K562 (cell line): ENCODE data around the gene ZNF275. TPM values are rescaled to one million over a fixed set of nuclear protein-coding genes. Genes with fewer than 3 reads are reported as not detected.

ENCODE experiments used
- ATAC-seq: fragments of 200-7000 bp; cut with Tn5 transposase; 3 replicates; pipeline ENCODE4 v1.9.1; 2020; ENCODE audit warnings: moderate library complexity
- BruUV-seq: library from RNA; stranded (reverse); fragments of 400-500 nt; replicated peaks from 2 replicates; lab custom pipeline; 2021; lab: Mats Ljungman, UMichigan
- CTCF ChIA-PET: fragments of 300-600 bp; formaldehyde crosslinking; extraction: SDS; loops from one replicate; lab custom pipeline; 2021; ENCODE audit warnings: low intra/inter-chr PET ratio; lab: Yijun Ruan, JAX
- POLR2A ChIA-PET: fragments of 300-600, 350-650 bp; sonication (Branson Sonifier 250); formaldehyde crosslinking; extraction: SDS; loops from one replicate; lab custom pipeline; 2021; ENCODE audit warnings: antibody characterized with exemption, inconsistent platforms; lab: Yijun Ruan, JAX
- DNase-seq, 4 experiments: peaks; one replicate each; pipeline versions ENCODE4 v3.0.0 to v3.0.0-alpha.2; 2011 to 2018; ENCODE audit warnings: low spot score in 3 of 4, mixed read lengths in 3 of 4; ENCODE audit errors: extremely low read depth in 1 of 4
- FAIRE-seq: peaks from 2 replicates; lab custom pipeline; 2011; peaks lifted over from hg19 to GRCh38; lab: Jason Lieb, UNC
- H2AFZ ChIP-seq: 2 replicates; pipeline ENCODE4 v1.6.0; 2011; ENCODE audit warnings: low read depth, low read length, control low read depth, inconsistent platforms
- H3K27ac ChIP-seq: fragments of 200-600 bp; 3 replicates; pipeline ENCODE4 v1.8.0; 2011; ENCODE audit warnings: low read depth, mild to moderate bottlenecking, control low read depth, inconsistent platforms, low read length, moderate library complexity, mixed read lengths; ENCODE audit errors: extremely low read depth
- H3K27me3 ChIP-seq, 2 experiments: fragments of 300-600 bp in 1 of 2; 2 replicates in 1 of 2; 3 replicates in 1 of 2; pipeline versions ENCODE4 v1.6.0 to v1.8.0; 2011; ENCODE audit warnings: inconsistent platforms in 2 of 2, low read length in 2 of 2, mild to moderate bottlenecking in 1 of 2, mixed read lengths in 1 of 2, moderate library complexity in 1 of 2; ENCODE audit not compliant: control insufficient read depth in 2 of 2, insufficient read depth in 2 of 2
- H3K36me3 ChIP-seq: fragments of 300-600 bp; 3 replicates; pipeline ENCODE4 v1.8.0; 2011; ENCODE audit warnings: mild to moderate bottlenecking, low read length, inconsistent platforms; ENCODE audit not compliant: control insufficient read depth, insufficient read depth
- H3K4me1 ChIP-seq, 2 experiments: fragments of 200-600 bp in 1 of 2; replicated peaks in 1 of 2; 2 replicates in 1 of 2; 3 replicates in 1 of 2; pipeline versions ENCODE4 v1.5.1 to v1.8.0; 2011; ENCODE audit warnings: inconsistent platforms in 2 of 2, low read length in 2 of 2, mild to moderate bottlenecking in 1 of 2, mixed read lengths in 1 of 2, moderate library complexity in 1 of 2; ENCODE audit not compliant: control insufficient read depth in 2 of 2, insufficient read depth in 2 of 2
- H3K4me2 ChIP-seq: 2 replicates; pipeline ENCODE4 v1.6.1; 2011; ENCODE audit warnings: low read length, control low read depth, inconsistent platforms, mixed read lengths; ENCODE audit not compliant: insufficient read depth
- H3K4me3 ChIP-seq: fragments of 200-600 bp; sonication (generic), shearing (Covaris generic); 2 replicates; pipeline ENCODE4 v1.5.1; 2016; ENCODE audit warnings: control low read depth, inconsistent platforms
- H3K79me2 ChIP-seq: fragments of 200-600 bp; 3 replicates; pipeline ENCODE4 v1.8.0; 2011; ENCODE audit warnings: low read length, inconsistent platforms; ENCODE audit not compliant: control insufficient read depth, insufficient read depth
- H3K9ac ChIP-seq, 2 experiments: 2 replicates each; pipeline versions ENCODE4 v1.6.0 to v1.6.1; 2011; ENCODE audit warnings: low read depth in 2 of 2, low read length in 2 of 2, control low read depth in 1 of 2, inconsistent platforms in 1 of 2, mild to moderate bottlenecking in 1 of 2, mixed read lengths in 1 of 2; ENCODE audit not compliant: insufficient read depth in 1 of 2
- H3K9me1 ChIP-seq: one replicate; pipeline ENCODE4 v1.6.0; 2011; ENCODE audit warnings: inconsistent platforms, mild to moderate bottlenecking, low read length, moderate library complexity; ENCODE audit not compliant: control insufficient read depth, insufficient read depth
- H3K9me3 ChIP-seq: replicated peaks from 2 replicates; pipeline ENCODE4 v1.5.1; 2011; ENCODE audit warnings: low read depth, low read length, inconsistent platforms; ENCODE audit not compliant: control insufficient read depth, insufficient read depth
- H4K20me1 ChIP-seq: replicated peaks from 2 replicates; pipeline ENCODE4 v1.6.1; 2011; ENCODE audit warnings: low read length, inconsistent platforms, mixed read lengths; ENCODE audit not compliant: control insufficient read depth, insufficient read depth
- HMG20B ChIP-seq: fragments of 250-450 bp; sonication (Bioruptor Pico); IDR thresholded peaks from 2 replicates; pipeline ENCODE4 v1.5.0; 2021; ENCODE audit warnings: mild to moderate bottlenecking
- HSF4 ChIP-seq: fragments of 250-450 bp; sonication (Bioruptor Pico); IDR thresholded peaks from 2 replicates; pipeline ENCODE4 v2.1.2; 2022; ENCODE audit warnings: mild to moderate bottlenecking, moderate library complexity, borderline replicate concordance
- ILK ChIP-seq: fragments of 450-650 bp; IDR thresholded peaks from 2 replicates; pipeline ENCODE4 v1.6.1; 2016; ENCODE audit warnings: missing genetic modification characterization, low read depth, mild to moderate bottlenecking, missing compliant biosample characterization, moderate library complexity, borderline replicate concordance
- MBD2 ChIP-seq: sonication (generic); IDR thresholded peaks from 2 replicates; pipeline ENCODE4 v1.6.1; 2016; ENCODE audit warnings: low read depth, borderline replicate concordance
- MIER1 ChIP-seq: fragments of 450-650 bp; IDR thresholded peaks from 2 replicates; pipeline ENCODE4 v1.6.1; 2016; ENCODE audit warnings: antibody characterized with exemption, mild to moderate bottlenecking, low read depth
- NONO ChIP-seq, 2 experiments: fragments of 200-400 bp in 1 of 2; fragments of 450-650 bp in 1 of 2; formaldehyde crosslinking in 1 of 2; IDR thresholded peaks; 2 replicates each; pipeline ENCODE4 v1.6.1; 2017; ENCODE audit warnings: low read depth in 2 of 2, mild to moderate bottlenecking in 2 of 2, moderate library complexity in 2 of 2, low read length in 1 of 2
- NR2C2 ChIP-seq, 2 experiments: fragments of 200-800 bp in 1 of 2; sonication (Bioruptor generic) in 1 of 2; sonication (generic) in 1 of 2; formaldehyde crosslinking in 1 of 2; IDR thresholded peaks; 2 replicates each; pipeline versions ENCODE4 v1.6.1 to v1.8.0; 2016 to 2022; ENCODE audit warnings: mild to moderate bottlenecking in 1 of 2, missing compliant biosample characterization in 1 of 2, missing genetic modification characterization in 1 of 2, missing genetic modification reagents in 1 of 2
- RFX5 ChIP-seq: IDR thresholded peaks from 2 replicates; pipeline ENCODE4 v1.6.1; 2011; ENCODE audit warnings: low read depth, mild to moderate bottlenecking, improper control_type of control experiment, low read length
- SMAD1 ChIP-seq: fragments of 150-350 bp; IDR thresholded peaks from 2 replicates; pipeline ENCODE4 v1.6.1; 2014; ENCODE audit warnings: low read length, low read depth; ENCODE audit not compliant: partially characterized antibody
- TAF7 ChIP-seq: fragments of 450-650 bp; IDR thresholded peaks from 2 replicates; pipeline ENCODE4 v1.6.1; 2016; ENCODE audit warnings: missing genetic modification characterization, missing compliant biosample characterization
- WGBS: fragments of 100-300 bp; shearing (Covaris generic); methylation state at CpG from one replicate; pipeline ENCODE4 v1.1.6; 2016; ENCODE audit warnings: low coverage, mixed read lengths; ENCODE audit not compliant: insufficient coverage; ENCODE audit errors: missing lambda C conversion rate; 5-methylcytosine and 5-hydroxymethylcytosine counted together
- in situ Hi-C: fragments of 300-500 bp; cut with MboI; formaldehyde crosslinking; loops from 4 replicates; pipeline ENCODE4 v1.15.0; 2018; ENCODE audit warnings: inconsistent platforms, mixed read lengths
- intact Hi-C: fragments of 100-400 bp; cut with micrococcal nuclease; formaldehyde crosslinking; loops from 2 replicates; pipeline ENCODE4 v1.14.2; 2022
- polyA plus RNA-seq, 8 experiments: library from polyadenylated mRNA; depleted of rRNA in 4 of 8; stranded (reverse) in 5 of 8; unstranded in 3 of 8; fragments of >200 nt; fragmentation: Nextera tagmentation in 2 of 8; fragmentation: Illumina TruSeq in 1 of 8; extraction: Ambion mirVana in 2 of 8; extraction: Trizol in 1 of 8; gene quantifications; 2 replicates each; pipeline versions ENCODE4 v1.2.1 to v1.2.3, GENCODE V29; 2011 to 2014; ENCODE audit warnings: inconsistent platforms in 1 of 8, missing spikeins in 1 of 8
- total RNA-seq, 7 experiments: library from RNA; depleted of rRNA in 6 of 7; stranded (reverse); fragments of >200 nt in 6 of 7; fragmentation: Illumina TruSeq in 2 of 7; extraction: Trizol in 2 of 7; gene quantifications; 2 replicates each; pipeline versions ENCODE4 v1.2.1 to v1.2.3, GENCODE V29; 2011 to 2021; ENCODE audit warnings: low replicate concordance in 1 of 7
- TF ChIP-seq, protein P1 (sequence below): fragments of 250-450 bp; sonication (Bioruptor Pico); IDR thresholded peaks from 2 replicates; pipeline ENCODE4 v1.8.0; 2022; ENCODE audit warnings: moderate library complexity, mild to moderate bottlenecking, inconsistent platforms
- TF ChIP-seq, protein P2 (sequence below): fragments of 450-650 bp; IDR thresholded peaks from 2 replicates; pipeline ENCODE4 v1.6.1; 2017; ENCODE audit warnings: antibody characterized with exemption
- TF ChIP-seq, protein P3 (sequence below): fragments of 250-450 bp; sonication (Bioruptor Pico); IDR thresholded peaks from 2 replicates; pipeline ENCODE4 v1.5.0; 2022; ENCODE audit warnings: mild to moderate bottlenecking
- TF ChIP-seq, protein P4 (sequence below): sonication (generic); formaldehyde crosslinking; IDR thresholded peaks from 2 replicates; pipeline ENCODE4 v1.8.1; 2023; ENCODE audit warnings: mild to moderate bottlenecking, missing genetic modification reagents, moderate library complexity

The ZNF275 gene
- total and polyA plus RNA-seq, 9 of the 15 experiments (the other 6 are each of a cell fraction or from before 2014, with no cell fraction given), result 2.1 to 19.1 (median 12.0) TPM

DNA sequence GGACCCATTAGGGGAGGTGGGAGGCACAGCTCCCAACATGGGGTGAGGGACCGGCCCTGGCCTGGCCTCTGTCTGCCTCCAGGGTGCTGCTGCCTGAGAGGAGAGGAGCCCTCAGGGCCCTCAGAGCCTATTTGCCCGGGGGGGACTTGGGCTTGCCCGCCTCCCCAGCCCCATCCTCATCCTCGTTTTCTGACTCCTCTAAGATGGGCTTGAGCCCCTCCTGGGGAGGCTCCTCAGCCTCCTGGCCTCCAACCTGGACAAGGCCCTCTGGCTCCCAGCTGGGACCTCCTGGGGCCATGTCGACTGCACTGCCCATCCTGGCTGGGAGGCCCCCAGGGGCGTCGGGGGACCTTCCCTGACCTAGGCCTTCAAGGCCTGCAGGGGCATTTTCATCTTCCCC, 15.1 kb upstream of the ZNF275 start:
- DNase-seq (no peak), FAIRE-seq (no peak), ATAC-seq (no peak)
- Histone ChIP-seq H2AFZ (no peak overlapping the region), H3K79me2 (no peaks in the 10 kb centered on the region), H3K4me3 (no peak overlapping the region), H3K9me3 (no peaks in the 10 kb centered on the region), H3K36me3 (no peaks in the 10 kb centered on the region), H3K27me3 (no peaks in the 10 kb centered on the region; a peak in 1 of 5 replicates), H3K9ac (no peak overlapping the region), H3K4me2 (no peak overlapping the region), H4K20me1 (no peaks in the 10 kb centered on the region), H3K27ac (no peak overlapping the region), H3K4me1 (peaks cover 0 to 11% of the 10 kb centered on the region in 2 experiments; a peak in 2 of 5 replicates), H3K9me1 (no peaks in the 10 kb centered on the region)
- 8% methylated on average over 2 of the region's 7 CpGs for WGBS
- no TSS peak for BruUV-seq
- ChIA-PET CTCF (no interaction called here), POLR2A (no interaction called here)
- intact Hi-C loops (loop anchor here (5.0 kb wide), 1 partner anchor 257 kb away; no protein-coding TSS in a partner anchor), in situ Hi-C loops (loop anchor here (10.0 kb wide), 1 partner anchor 334 kb away; no protein-coding TSS in a partner anchor)
- TF ChIP-seq HMG20B (no peak), MIER1 (no peak), MBD2 (no peak), RFX5 (no peak), HSF4 (CRISPR knock-in tag) (no peak), TAF7 (no peak), NR2C2 (CRISPR knock-in tag; IDR thresholded peaks at IDR 0.05) (no peak), NR2C2 (tag; IDR thresholded peaks at IDR 0.05) (no peak), NONO (IDR thresholded peaks at IDR 0.05; ENCODE audit: low read depth in 2 of 2, low read length in 1 of 2) (no peak), ILK (tag) (no peak), SMAD1 (no peak)
- TF ChIP-seq, protein P1, sequence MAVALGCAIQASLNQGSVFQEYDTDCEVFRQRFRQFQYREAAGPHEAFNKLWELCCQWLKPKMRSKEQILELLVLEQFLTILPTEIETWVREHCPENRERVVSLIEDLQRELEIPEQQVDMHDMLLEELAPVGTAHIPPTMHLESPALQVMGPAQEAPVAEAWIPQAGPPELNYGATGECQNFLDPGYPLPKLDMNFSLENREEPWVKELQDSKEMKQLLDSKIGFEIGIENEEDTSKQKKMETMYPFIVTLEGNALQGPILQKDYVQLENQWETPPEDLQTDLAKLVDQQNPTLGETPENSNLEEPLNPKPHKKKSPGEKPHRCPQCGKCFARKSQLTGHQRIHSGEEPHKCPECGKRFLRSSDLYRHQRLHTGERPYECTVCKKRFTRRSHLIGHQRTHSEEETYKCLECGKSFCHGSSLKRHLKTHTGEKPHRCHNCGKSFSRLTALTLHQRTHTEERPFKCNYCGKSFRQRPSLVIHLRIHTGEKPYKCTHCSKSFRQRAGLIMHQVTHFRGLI (CRISPR knock-in tag), result no peak
- TF ChIP-seq, protein P2, sequence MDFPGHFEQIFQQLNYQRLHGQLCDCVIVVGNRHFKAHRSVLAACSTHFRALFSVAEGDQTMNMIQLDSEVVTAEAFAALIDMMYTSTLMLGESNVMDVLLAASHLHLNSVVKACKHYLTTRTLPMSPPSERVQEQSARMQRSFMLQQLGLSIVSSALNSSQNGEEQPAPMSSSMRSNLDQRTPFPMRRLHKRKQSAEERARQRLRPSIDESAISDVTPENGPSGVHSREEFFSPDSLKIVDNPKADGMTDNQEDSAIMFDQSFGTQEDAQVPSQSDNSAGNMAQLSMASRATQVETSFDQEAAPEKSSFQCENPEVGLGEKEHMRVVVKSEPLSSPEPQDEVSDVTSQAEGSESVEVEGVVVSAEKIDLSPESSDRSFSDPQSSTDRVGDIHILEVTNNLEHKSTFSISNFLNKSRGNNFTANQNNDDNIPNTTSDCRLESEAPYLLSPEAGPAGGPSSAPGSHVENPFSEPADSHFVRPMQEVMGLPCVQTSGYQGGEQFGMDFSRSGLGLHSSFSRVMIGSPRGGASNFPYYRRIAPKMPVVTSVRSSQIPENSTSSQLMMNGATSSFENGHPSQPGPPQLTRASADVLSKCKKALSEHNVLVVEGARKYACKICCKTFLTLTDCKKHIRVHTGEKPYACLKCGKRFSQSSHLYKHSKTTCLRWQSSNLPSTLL, result no peak
- TF ChIP-seq, protein P3, sequence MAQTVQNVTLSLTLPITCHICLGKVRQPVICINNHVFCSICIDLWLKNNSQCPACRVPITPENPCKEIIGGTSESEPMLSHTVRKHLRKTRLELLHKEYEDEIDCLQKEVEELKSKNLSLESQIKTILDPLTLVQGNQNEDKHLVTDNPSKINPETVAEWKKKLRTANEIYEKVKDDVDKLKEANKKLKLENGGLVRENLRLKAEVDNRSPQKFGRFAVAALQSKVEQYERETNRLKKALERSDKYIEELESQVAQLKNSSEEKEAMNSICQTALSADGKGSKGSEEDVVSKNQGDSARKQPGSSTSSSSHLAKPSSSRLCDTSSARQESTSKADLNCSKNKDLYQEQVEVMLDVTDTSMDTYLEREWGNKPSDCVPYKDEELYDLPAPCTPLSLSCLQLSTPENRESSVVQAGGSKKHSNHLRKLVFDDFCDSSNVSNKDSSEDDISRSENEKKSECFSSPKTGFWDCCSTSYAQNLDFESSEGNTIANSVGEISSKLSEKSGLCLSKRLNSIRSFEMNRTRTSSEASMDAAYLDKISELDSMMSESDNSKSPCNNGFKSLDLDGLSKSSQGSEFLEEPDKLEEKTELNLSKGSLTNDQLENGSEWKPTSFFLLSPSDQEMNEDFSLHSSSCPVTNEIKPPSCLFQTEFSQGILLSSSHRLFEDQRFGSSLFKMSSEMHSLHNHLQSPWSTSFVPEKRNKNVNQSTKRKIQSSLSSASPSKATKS (CRISPR knock-in tag), result no peak
- TF ChIP-seq, protein P4, sequence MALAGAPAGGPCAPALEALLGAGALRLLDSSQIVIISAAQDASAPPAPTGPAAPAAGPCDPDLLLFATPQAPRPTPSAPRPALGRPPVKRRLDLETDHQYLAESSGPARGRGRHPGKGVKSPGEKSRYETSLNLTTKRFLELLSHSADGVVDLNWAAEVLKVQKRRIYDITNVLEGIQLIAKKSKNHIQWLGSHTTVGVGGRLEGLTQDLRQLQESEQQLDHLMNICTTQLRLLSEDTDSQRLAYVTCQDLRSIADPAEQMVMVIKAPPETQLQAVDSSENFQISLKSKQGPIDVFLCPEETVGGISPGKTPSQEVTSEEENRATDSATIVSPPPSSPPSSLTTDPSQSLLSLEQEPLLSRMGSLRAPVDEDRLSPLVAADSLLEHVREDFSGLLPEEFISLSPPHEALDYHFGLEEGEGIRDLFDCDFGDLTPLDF, result no peak
